HG02759 (cell line): ENCODE results near the gene PRG2.
"Not testable (repeated sequence)": the region's sequence is repeated elsewhere in the genome, so short reads cannot be mapped to it uniquely, and the experiment has no call there.

Experiments used
- ATAC-seq: cut with Tn5 transposase; IDR thresholded peaks from one replicate; pipeline ENCODE4 v1.9.1; 2021; ENCODE audit warnings: mild to moderate bottlenecking, moderate library complexity; ENCODE audit not compliant: unreplicated experiment

The PRG2 gene

GRCh38 chr11:57370251-57370650 lies 20.2 kb downstream of the PRG2 start:
- ATAC-seq: no peak

GRCh38 chr11:57368845-57369232 lies 21.6 kb downstream of the PRG2 start:
- ATAC-seq: no peak

- ATAC-seq: no peak
These were observed 22.2 kb downstream of the PRG2 start for GRCh38 chr11:57368106-57368844.

GRCh38 chr11:57364851-57365660 lies 25.4 kb downstream of the PRG2 start:
- no peak for ATAC-seq

- no peak for ATAC-seq
These were observed 27.0 kb downstream of the PRG2 start for GRCh38 chr11:57363131-57364080.

GRCh38 chr11:57361926-57362325 lies 28.5 kb downstream of the PRG2 start:
- ATAC-seq: no peak

- not testable (repeated sequence) for ATAC-seq
These were observed 29.0 kb downstream of the PRG2 start for GRCh38 chr11:57361420-57361819.

- ATAC-seq: no peak
These were observed 29.5 kb downstream of the PRG2 start for GRCh38 chr11:57360991-57361390.

- no peak for ATAC-seq
These were observed 30.4 kb downstream of the PRG2 start for GRCh38 chr11:57359896-57360690.

- ATAC-seq: no peak
These were observed 31.1 kb downstream of the PRG2 start for GRCh38 chr11:57359396-57359795.

GRCh38 chr11:57358991-57359390 lies 31.5 kb downstream of the PRG2 start:
- ATAC-seq: no peak

GRCh38 chr11:57358543-57358961 lies 31.9 kb downstream of the PRG2 start:
- no peak for ATAC-seq

GRCh38 chr11:57357856-57358255 lies 32.6 kb downstream of the PRG2 start:
- ATAC-seq: no peak

GRCh38 chr11:57357310-57357709 lies 33.1 kb downstream of the PRG2 start:
- ATAC-seq: no peak

- no peak for ATAC-seq
These were observed 34.2 kb downstream of the PRG2 start for GRCh38 chr11:57356268-57356667.

GRCh38 chr11:57354699-57355098 lies 35.8 kb downstream of the PRG2 start:
- no peak for ATAC-seq

- no peak for ATAC-seq
These were observed 36.6 kb downstream of the PRG2 start for GRCh38 chr11:57353852-57354251.

GRCh38 chr11:57353446-57353845 lies 37.0 kb downstream of the PRG2 start:
- no peak for ATAC-seq

GRCh38 chr11:57353036-57353435 lies 37.4 kb downstream of the PRG2 start:
- ATAC-seq: no peak
